Aorta (tissue), 5 donors: ENCODE measurements around the gene DRD5. TPM values are rescaled to one million over a fixed set of nuclear protein-coding genes. Genes with fewer than 3 reads are reported as not detected.
"Not testable (repeated sequence)": the region's sequence is repeated elsewhere in the genome, so short reads cannot be mapped to it uniquely, and the experiment has no call there.

Experiments
- ATAC-seq: fragments of 200-7000 bp; cut with Tn5 transposase; one replicate; pipeline ENCODE4 v1.9.1; 2022; ENCODE audit warnings: moderate library complexity; ENCODE audit not compliant: low FRiP score
- DNase-seq, 2 donors: peaks; one replicate each; pipeline ENCODE4 v3.0.0-alpha.2; 2020
- H3K27ac ChIP-seq, 2 donors: one replicate each; pipeline ENCODE4 v1.5.1; 2013; ENCODE audit warnings: low read length in 2 of 2, mild to moderate bottlenecking in 2 of 2, moderate library complexity in 2 of 2, control low read depth in 1 of 2, inconsistent platforms in 1 of 2, low read depth in 1 of 2
- H3K27me3 ChIP-seq, 2 donors: one replicate each; pipeline ENCODE4 v1.6.1; 2013; ENCODE audit warnings: control low read depth in 1 of 2, low read length in 1 of 2, mild to moderate bottlenecking in 1 of 2, moderate library complexity in 1 of 2; ENCODE audit not compliant: insufficient read depth in 2 of 2, control insufficient read depth in 1 of 2
- H3K36me3 ChIP-seq, 2 donors: one replicate each; pipeline ENCODE4 v1.6.1; 2013; ENCODE audit warnings: control low read depth in 1 of 2, low read length in 1 of 2, mild to moderate bottlenecking in 1 of 2; ENCODE audit not compliant: insufficient read depth in 2 of 2, control insufficient read depth in 1 of 2
- H3K4me1 ChIP-seq, 2 donors: one replicate each; pipeline ENCODE4 v1.6.1; 2013; ENCODE audit warnings: low read length in 2 of 2, control low read depth in 1 of 2, mild to moderate bottlenecking in 1 of 2, moderate library complexity in 1 of 2; ENCODE audit not compliant: insufficient read depth in 2 of 2, control insufficient read depth in 1 of 2
- H3K4me3 ChIP-seq, 2 donors: one replicate each; pipeline ENCODE4 v1.5.1; 2013; ENCODE audit warnings: low read length in 2 of 2, control low read depth in 1 of 2, mild to moderate bottlenecking in 1 of 2
- H3K9me3 ChIP-seq: one replicate; pipeline ENCODE4 v1.6.1; 2013; ENCODE audit warnings: mild to moderate bottlenecking, low read length; ENCODE audit not compliant: control insufficient read depth
- WGBS, 2 donors: extraction: QIAGEN DNeasy Blood & Tissue Kit; methylation state at CpG; one replicate each; pipeline ENCODE4 v1.1.7; 2013; 5-methylcytosine and 5-hydroxymethylcytosine counted together
- intact Hi-C, 2 donors: fragments of 100-400 bp; cut with DNase I; formaldehyde crosslinking; loops; one replicate each; pipeline versions ENCODE4 v1.14.2 to v1.15.0; 2022
- long read RNA-seq, 2 donors: library from polyadenylated mRNA; unstranded; transcript quantifications; one replicate each; pipeline ENCODE4 v2.0.0, GENCODE V29; 2020 to 2021
- polyA plus RNA-seq, 2 donors: library from polyadenylated mRNA; stranded (reverse); fragments of 200-250 nt; gene quantifications; one replicate each; pipeline ENCODE4 v1.2.3, GENCODE V29; 2013
- total RNA-seq, 2 donors: library from RNA; stranded (reverse); fragmentation: NEBNext Ultra II Directional; extraction: Animal tissue kit (Norgen Biotek cat#: 25700); gene quantifications; one replicate each; pipeline ENCODE4 v1.2.1, GENCODE V29; 2021
- donor health status: healthy with polysubstance abuse.
- donor health status: Bipolar disorder and iron deficiency.
- donor health status: DM: no; HTN: no; CAD: no.
- donor health status: DM: no; HTN: no; CAD: no.
- donor health status: DM: yes; HTN: yes; CAD: no.

DRD5 gene
- not detected for total RNA-seq
- not detected for polyA plus RNA-seq
- long read RNA-seq, donor 1, result 0 reads
- long read RNA-seq, donor 2, result 0 reads

DNA sequence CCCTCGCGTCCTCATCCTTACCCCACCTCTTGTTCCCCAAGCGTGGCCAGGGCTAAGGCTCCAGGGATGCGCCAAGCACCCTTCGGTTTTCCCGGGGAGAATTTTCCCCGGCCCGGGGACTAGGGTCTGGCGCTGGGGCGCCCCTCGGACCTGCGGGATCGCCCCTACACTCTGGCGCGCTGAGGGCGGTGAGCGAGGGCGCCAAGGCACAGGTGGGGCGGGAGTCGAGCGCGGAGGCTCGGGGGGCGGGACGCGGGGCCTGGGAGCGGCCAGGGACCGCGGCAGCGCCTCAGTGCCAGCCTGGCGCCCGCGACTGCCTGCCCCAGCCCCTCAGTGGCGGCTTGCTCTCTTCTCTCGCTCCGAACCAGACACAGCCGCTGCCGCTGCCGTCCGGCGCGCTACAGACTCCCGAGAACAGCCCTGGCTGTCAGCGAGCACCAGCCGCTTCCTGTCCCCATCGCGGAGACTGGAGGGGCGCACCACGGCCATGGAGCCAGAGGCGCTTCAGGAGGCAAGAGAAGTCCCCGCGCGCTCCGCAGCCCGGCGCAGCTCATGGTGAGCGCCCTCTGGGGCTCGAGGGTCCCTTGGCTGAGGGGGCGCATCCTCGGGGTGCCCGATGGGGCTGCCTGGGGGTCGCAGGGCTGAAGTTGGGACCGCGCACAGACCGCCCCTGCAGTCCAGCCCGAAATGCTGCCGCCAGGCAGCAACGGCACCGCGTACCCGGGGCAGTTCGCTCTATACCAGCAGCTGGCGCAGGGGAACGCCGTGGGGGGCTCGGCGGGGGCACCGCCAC is at the start of gene DRD5:
TSS of gene DRD5 (plus strand) at position 292 of the 793 bp plus-strand sequence. CDS start at position 688, 396 bp downstream.
- no peaks in the 10 kb centered on the region for H3K9me3 ChIP-seq
- 2 to 4% methylated on average over 64 to 78 of the region's 78 CpGs for WGBS, 2 donors
- H3K4me3 ChIP-seq, result no peak within 1 kb of the TSS

DNA sequence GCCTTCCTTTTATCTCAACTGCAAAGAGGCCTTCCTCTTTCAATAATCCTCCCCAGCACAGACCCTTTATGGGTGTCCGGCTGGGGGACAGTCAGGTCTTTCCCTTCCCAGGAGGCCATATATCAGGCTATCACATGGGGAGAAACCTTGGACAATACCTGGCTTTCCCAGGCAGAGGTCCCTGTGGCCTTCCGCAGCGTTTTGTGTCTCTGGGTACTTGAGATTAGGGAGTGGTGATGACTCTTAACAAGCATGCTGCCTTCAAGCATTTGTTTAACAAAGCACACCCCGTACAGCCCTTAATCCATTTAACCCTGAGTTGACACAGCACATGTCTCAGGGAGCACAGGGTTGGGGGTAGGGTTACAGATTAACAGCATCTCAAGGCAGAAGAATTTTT is 49.2 kb upstream of the DRD5 start:
- H3K4me3 ChIP-seq, H3K36me3 ChIP-seq, H3K27ac ChIP-seq, H3K4me1 ChIP-seq, H3K27me3 ChIP-seq, H3K9me3 ChIP-seq, ATAC-seq, intact Hi-C loops, DNase-seq: not testable (repeated sequence)
- 63 to 68% methylated on average over 4 of the region's 4 CpGs for WGBS, 2 donors

More for the DNA sequence above, at the start of gene DRD5:
- DNase-seq, result no peak
- H3K4me1 ChIP-seq, result no peaks in the 10 kb centered on the region
- no peak for ATAC-seq
- no peak within 1 kb of the TSS for H3K27ac ChIP-seq
- no peaks in the 10 kb centered on the region for H3K27me3 ChIP-seq
- intact Hi-C loops, result no loop called here
- no peaks in the 10 kb centered on the region for H3K36me3 ChIP-seq

DNA sequence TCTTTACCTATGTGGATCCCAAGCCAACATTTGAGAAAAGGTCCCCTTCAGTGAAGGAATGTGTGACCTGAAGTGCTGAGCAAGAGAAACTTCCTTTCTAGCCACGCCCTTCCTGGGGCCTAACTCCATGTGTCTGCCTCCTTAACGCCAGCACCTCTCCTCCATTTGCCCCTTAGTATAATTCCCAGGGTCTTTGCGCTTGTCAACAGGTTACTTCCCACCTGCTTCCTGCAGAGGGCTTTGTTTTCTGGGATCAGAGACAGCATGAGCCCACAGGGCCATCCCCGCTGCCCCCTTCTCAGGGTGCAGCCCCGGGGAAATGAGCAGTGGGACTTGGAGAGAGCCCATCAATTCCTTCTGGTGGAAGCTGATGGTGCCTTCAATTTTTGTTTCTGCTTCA is 45.9 kb upstream of the DRD5 start:
- Histone ChIP-seq H3K36me3 (no peaks in the 10 kb centered on the region), H3K4me1 (no peaks in the 10 kb centered on the region), H3K9me3 (no peaks in the 10 kb centered on the region), H3K27ac (no peak overlapping the region), H3K4me3 (no peak overlapping the region), H3K27me3 (no peaks in the 10 kb centered on the region)
- no peak for ATAC-seq
- WGBS, 2 donors, result 73 to 79% methylated on average over 5 of the region's 5 CpGs
- DNase-seq, result no peak
- intact Hi-C loops, result no loop called here

- DNase-seq, H3K4me3 ChIP-seq, H3K27me3 ChIP-seq, H3K9me3 ChIP-seq, H3K27ac ChIP-seq, ATAC-seq, H3K36me3 ChIP-seq, H3K4me1 ChIP-seq, intact Hi-C loops: not testable (repeated sequence)
- WGBS, 2 donors, result 26 to 37% methylated on average over 7 of the region's 7 CpGs
Observed at GRCh38 chr4:9737280-9737679, 44.2 kb upstream of the DRD5 start.

- H3K27ac ChIP-seq, H3K9me3 ChIP-seq, DNase-seq, H3K27me3 ChIP-seq, H3K4me3 ChIP-seq, ATAC-seq, intact Hi-C loops, H3K36me3 ChIP-seq, H3K4me1 ChIP-seq: not testable (repeated sequence)
- 80 to 85% methylated on average over 4 of the region's 4 CpGs for WGBS, 2 donors
Observed at GRCh38 chr4:9743789-9744188, 37.6 kb upstream of the DRD5 start.

- no peaks in the 10 kb centered on the region for H3K27me3 ChIP-seq
- DNase-seq (no peak), ATAC-seq (no peak)
- H3K4me3 ChIP-seq, result no peak overlapping the region
- intact Hi-C loops, result no loop called here
- H3K27ac ChIP-seq, result no peak overlapping the region
- WGBS, 2 donors, result 94 to 96% methylated on average over 13 of the region's 13 CpGs
- no peaks in the 10 kb centered on the region for H3K4me1 ChIP-seq
- H3K36me3 ChIP-seq, result no peaks in the 10 kb centered on the region
- H3K9me3 ChIP-seq, result no peaks in the 10 kb centered on the region
Observed at GRCh38 chr4:9745782-9746181, 35.7 kb upstream of the DRD5 start.

DNA sequence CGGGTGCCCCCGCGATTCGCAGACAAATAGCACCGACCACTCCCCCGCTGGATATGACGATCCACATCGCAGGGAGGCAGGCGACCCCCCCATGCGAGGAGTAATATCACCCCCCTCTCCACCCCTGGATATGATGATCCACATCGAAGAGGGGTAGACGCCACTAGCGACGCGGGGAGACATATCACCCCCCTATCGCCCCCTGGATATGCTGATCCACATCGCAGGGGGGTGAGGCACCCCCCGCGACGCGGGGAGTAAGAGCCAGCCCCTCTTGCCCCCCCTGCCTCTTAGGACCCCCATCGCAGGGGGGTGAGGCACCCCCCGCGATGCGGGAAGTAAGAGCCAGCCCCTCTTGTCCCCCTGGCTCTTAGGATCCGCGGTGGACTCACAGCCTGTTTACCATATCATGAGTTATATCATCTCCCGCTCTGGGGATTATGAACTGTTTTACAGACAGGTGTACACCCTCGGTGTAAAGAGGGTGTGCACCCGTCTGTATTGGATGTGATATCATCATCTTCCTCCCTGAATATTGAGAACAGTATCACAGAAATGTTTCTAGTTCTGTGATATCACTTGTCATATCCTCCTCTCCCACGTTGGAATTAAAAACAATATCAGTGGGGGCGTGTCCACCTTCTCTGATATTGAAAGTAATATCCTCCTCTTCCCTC is 22.7 kb upstream of the DRD5 start:
- Histone ChIP-seq H3K9me3 (no peaks in the 10 kb centered on the region), H3K27ac (no peak overlapping the region), H3K27me3 (no peaks in the 10 kb centered on the region), H3K4me3 (no peak overlapping the region), H3K4me1 (no peaks in the 10 kb centered on the region), H3K36me3 (no peaks in the 10 kb centered on the region)
- intact Hi-C loops, result no loop called here
- ATAC-seq, result no peak
- no peak for DNase-seq
- WGBS, 2 donors, result 50 to 51% methylated on average over 31 to 32 of the region's 32 CpGs

GRCh38 chr4:9762823-9763475 is 18.5 kb upstream of the DRD5 start:
- 34 to 40% methylated on average over 11 of the region's 11 CpGs for WGBS, 2 donors
- H3K4me1 ChIP-seq, result no peaks in the 10 kb centered on the region
- no peak for DNase-seq
- intact Hi-C loops, result loop anchor here (2.0 to 10.0 kb wide), 2 partner anchors 256 to 302 kb away; no protein-coding TSS in a partner anchor
- no peak overlapping the region for H3K27ac ChIP-seq
- no peaks in the 10 kb centered on the region for H3K36me3 ChIP-seq
- no peak overlapping the region for H3K4me3 ChIP-seq
- H3K27me3 ChIP-seq, result peaks cover 0 to 1% of the 10 kb centered on the region in 2 donors
- no peak for ATAC-seq
- H3K9me3 ChIP-seq, result no peaks in the 10 kb centered on the region
